CD8-positive, alpha-beta memory T cell (primary cell): ENCODE results near the gene USP11. TPM values are rescaled to one million over a fixed set of nuclear protein-coding genes. Genes with fewer than 3 reads are reported as not detected.

Source experiments
- CTCF ChIA-PET: fragments of 350-600 bp; sonication (Branson Sonifier 250); formaldehyde crosslinking; loops from one replicate; lab custom pipeline; 2021; ENCODE audit warnings: antibody characterized with exemption; lab: Charles Lee
- POLR2A ChIA-PET: fragments of 350-600 bp; sonication (Branson Sonifier 250); formaldehyde crosslinking; loops from one replicate; lab custom pipeline; 2021; ENCODE audit warnings: antibody characterized with exemption; lab: Charles Lee
- DNase-seq, 5 donors: peaks; one replicate each; pipeline versions ENCODE4 v3.0.0 to v3.0.0-alpha.2; 2020 to 2022; ENCODE audit warnings: mixed read lengths in 1 of 5
- H3K27ac ChIP-seq: one replicate; pipeline ENCODE4 v1.7.0; 2013; ENCODE audit warnings: low read depth, mild to moderate bottlenecking, low read length, moderate library complexity
- H3K27me3 ChIP-seq: 2 replicates; pipeline ENCODE4 v1.7.0; 2013; ENCODE audit warnings: low read length, mild to moderate bottlenecking; ENCODE audit not compliant: insufficient read depth, poor library complexity, severe bottlenecking
- H3K36me3 ChIP-seq: 2 replicates; pipeline ENCODE4 v1.7.0; 2013; ENCODE audit warnings: mild to moderate bottlenecking, low read length, moderate library complexity; ENCODE audit not compliant: insufficient read depth
- H3K4me1 ChIP-seq: 2 replicates; pipeline ENCODE4 v1.7.0; 2013; ENCODE audit warnings: mild to moderate bottlenecking, low read length, moderate library complexity; ENCODE audit not compliant: insufficient read depth
- H3K4me3 ChIP-seq: 2 replicates; pipeline ENCODE4 v1.7.0; 2013; ENCODE audit warnings: mild to moderate bottlenecking, low read length
- H3K9me3 ChIP-seq: 2 replicates; pipeline ENCODE4 v1.7.0; 2013; ENCODE audit warnings: mild to moderate bottlenecking, low read length
- H3K27ac Mint-ChIP-seq, 8 donors: one replicate each; pipeline ENCODE4 v1.8.0; 2020 to 2021; ENCODE audit warnings: mixed read lengths in 8 of 8, mild to moderate bottlenecking in 6 of 8, inconsistent platforms in 3 of 8, moderate library complexity in 3 of 8
- H3K27me3 Mint-ChIP-seq, 2 donors: one replicate each; pipeline ENCODE4 v1.8.0; 2020 to 2021; ENCODE audit warnings: mixed read lengths in 2 of 2, mild to moderate bottlenecking in 1 of 2, moderate library complexity in 1 of 2
- H3K36me3 Mint-ChIP-seq, 3 donors: one replicate each; pipeline ENCODE4 v1.8.0; 2020 to 2021; ENCODE audit warnings: mixed read lengths in 3 of 3, inconsistent platforms in 1 of 3, mild to moderate bottlenecking in 1 of 3
- H3K4me1 Mint-ChIP-seq, 3 donors: one replicate each; pipeline ENCODE4 v1.8.0; 2020 to 2021; ENCODE audit warnings: mixed read lengths in 3 of 3, inconsistent platforms in 1 of 3, mild to moderate bottlenecking in 1 of 3
- H3K4me3 Mint-ChIP-seq, 7 donors: one replicate each; pipeline ENCODE4 v1.8.0; 2020 to 2021; ENCODE audit warnings: mixed read lengths in 7 of 7, mild to moderate bottlenecking in 6 of 7, moderate library complexity in 4 of 7, inconsistent platforms in 2 of 7
- H3K9me3 Mint-ChIP-seq, 5 donors: one replicate each; pipeline ENCODE4 v1.8.0; 2020 to 2022; ENCODE audit warnings: mixed read lengths in 5 of 5, mild to moderate bottlenecking in 3 of 5, moderate library complexity in 2 of 5, inconsistent platforms in 1 of 5
- polyA plus RNA-seq: library from polyadenylated mRNA; unstranded; fragments of 300-500 nt; fragmentation: Illumina TruSeq; gene quantifications from one replicate; pipeline ENCODE4 v1.2.3, GENCODE V29; 2021
- total RNA-seq, 2 experiments: library from RNA; stranded (reverse); gene quantifications; one replicate each; pipeline ENCODE4 v1.2.3, GENCODE V29; 2021

Gene USP11
- total RNA-seq, result 10 to 100 TPM; 34.0 to 41.7 TPM
- 121 TPM for polyA plus RNA-seq

- Histone ChIP-seq H3K4me1 (peaks cover 25% of the 10 kb centered on the region), H3K27ac (peak within 1 kb of the TSS; percentile 96), H3K4me3 (peak within 1 kb of the TSS; percentile 71), H3K36me3 (no peaks in the 10 kb centered on the region), H3K9me3 (no peaks in the 10 kb centered on the region), H3K27me3 (no peaks in the 10 kb centered on the region)
- POLR2A ChIA-PET, result interaction anchor here (0.8 to 2.4 kb wide), 8 partner anchors 14 to 417 kb away, joined by 3 to 65 read pairs (median 5); partner anchors contain the start of genes CDK16, ELK1, NDUFB11 and RBM10
- CTCF ChIA-PET, result interaction anchor here (0.9 kb wide), 1 partner anchor 152 kb away, joined by 3 read pairs; no protein-coding TSS in a partner anchor
- peak; percentile 37 to 85 (median 69) for DNase-seq
- Mint-ChIP-seq H3K27me3 (peaks cover 0 to 7% of the 10 kb centered on the region in 2 donors), H3K27ac (peak within 1 kb of the TSS; percentile 91 to 99 (median 98)), H3K4me1 (peaks cover 38 to 46% (median 40%) of the 10 kb centered on the region in 3 donors), H3K9me3 (no peaks in the 10 kb centered on the region), H3K4me3 (peak within 1 kb of the TSS; percentile 92 to 99 (median 93)), H3K36me3 (peaks cover 0 to 28% (median 1%) of the 10 kb centered on the region in 3 donors)
Observed at GRCh38 chrX:47232803-47233332, at the start of gene USP11. Gene USP11, plus strand, starts transcription at chrX:47233009. Its CDS starts 35 bp downstream, at chrX:47233044.

GRCh38 chrX:47184486-47184885 lies 48.3 kb upstream of the USP11 start:
- Histone ChIP-seq H3K27me3 (no peaks in the 10 kb centered on the region), H3K4me3 (no peak overlapping the region), H3K27ac (no peak overlapping the region), H3K36me3 (no peaks in the 10 kb centered on the region), H3K4me1 (no peaks in the 10 kb centered on the region), H3K9me3 (no peaks in the 10 kb centered on the region)
- Mint-ChIP-seq H3K4me1 (no peaks in the 10 kb centered on the region), H3K36me3 (peaks cover 0 to 54% (median 0%) of the 10 kb centered on the region in 3 donors), H3K27me3 (peaks cover 0 to 3% of the 10 kb centered on the region in 2 donors), H3K27ac (peak overlapping the region in 1 of 8 donors; percentile 82), H3K4me3 (no peak overlapping the region), H3K9me3 (no peaks in the 10 kb centered on the region)
- ChIA-PET CTCF (no interaction called here), POLR2A (no interaction called here)
- DNase-seq, result no peak

- no peak overlapping the region for H3K4me3 Mint-ChIP-seq
- Histone ChIP-seq H3K27me3 (no peaks in the 10 kb centered on the region), H3K4me3 (no peak overlapping the region), H3K36me3 (no peaks in the 10 kb centered on the region), H3K4me1 (no peaks in the 10 kb centered on the region), H3K9me3 (no peaks in the 10 kb centered on the region), H3K27ac (no peak overlapping the region)
- CTCF ChIA-PET, result no interaction called here
- POLR2A ChIA-PET, result no interaction called here
- H3K27ac Mint-ChIP-seq, result no peak overlapping the region
- no peaks in the 10 kb centered on the region for H3K9me3 Mint-ChIP-seq
- peaks cover 0 to 51% (median 0%) of the 10 kb centered on the region in 3 donors for H3K36me3 Mint-ChIP-seq
- H3K27me3 Mint-ChIP-seq, result peaks cover 0 to 3% of the 10 kb centered on the region in 2 donors
- no peak for DNase-seq
- H3K4me1 Mint-ChIP-seq, result peaks cover 0 to under 1% (median 0%) of the 10 kb centered on the region in 3 donors
Observed at GRCh38 chrX:47185241-47185640, 47.6 kb upstream of the USP11 start.

GRCh38 chrX:47186096-47186740 lies 46.6 kb upstream of the USP11 start:
- Histone ChIP-seq H3K36me3 (no peaks in the 10 kb centered on the region), H3K4me1 (no peaks in the 10 kb centered on the region), H3K27ac (no peak overlapping the region), H3K9me3 (no peaks in the 10 kb centered on the region), H3K4me3 (no peak overlapping the region), H3K27me3 (no peaks in the 10 kb centered on the region)
- H3K27ac Mint-ChIP-seq, result peak overlapping the region in 1 of 8 donors; percentile 89
- ChIA-PET CTCF (interaction anchor here (0.7 kb wide), 1 partner anchor 337 kb away, joined by 3 read pairs; no protein-coding TSS in a partner anchor), POLR2A (no interaction called here)
- peaks cover 0 to 47% (median 0%) of the 10 kb centered on the region in 3 donors for H3K36me3 Mint-ChIP-seq
- no peak overlapping the region for H3K4me3 Mint-ChIP-seq
- peaks cover 0 to 3% of the 10 kb centered on the region in 2 donors for H3K27me3 Mint-ChIP-seq
- peaks cover 6 to 10% (median 9%) of the 10 kb centered on the region in 3 donors for H3K4me1 Mint-ChIP-seq
- no peak for DNase-seq
- no peaks in the 10 kb centered on the region for H3K9me3 Mint-ChIP-seq

GRCh38 chrX:47187106-47187677 lies 45.6 kb upstream of the USP11 start:
- POLR2A ChIA-PET, result interaction anchor here (1.2 kb wide), 1 partner anchor 46 kb away, joined by 3 read pairs; no protein-coding TSS in a partner anchor
- H3K4me1 Mint-ChIP-seq, result peaks cover 15 to 20% (median 15%) of the 10 kb centered on the region in 3 donors
- H3K27me3 Mint-ChIP-seq, result peaks cover 0 to 3% of the 10 kb centered on the region in 2 donors
- H3K4me3 Mint-ChIP-seq, result no peak overlapping the region
- peaks cover 0 to 37% (median 0%) of the 10 kb centered on the region in 3 donors for H3K36me3 Mint-ChIP-seq
- H3K27ac Mint-ChIP-seq, result peak overlapping the region in 3 of 8 donors; percentile 41 to 63 (median 42)
- Histone ChIP-seq H3K27me3 (no peaks in the 10 kb centered on the region), H3K4me3 (no peak overlapping the region), H3K36me3 (no peaks in the 10 kb centered on the region), H3K27ac (no peak overlapping the region), H3K4me1 (peaks cover 6% of the 10 kb centered on the region), H3K9me3 (no peaks in the 10 kb centered on the region)
- H3K9me3 Mint-ChIP-seq, result no peaks in the 10 kb centered on the region
- DNase-seq, result no peak
- CTCF ChIA-PET, result interaction anchor here (0.7 to 1.6 kb wide), 2 partner anchors 43 to 336 kb away, joined by 3 to 6 read pairs; partner anchors contain the start of genes NDUFB11 and RBM10

- ChIA-PET POLR2A (interaction anchor here (1.3 to 2.6 kb wide), 2 partner anchors 43 to 45 kb away, joined by 9 to 18 read pairs; partner anchors contain the start of genes NDUFB11, RBM10 and USP11), CTCF (interaction anchor here (1.0 to 1.3 kb wide), 2 partner anchors 178 to 334 kb away, joined by 3 to 7 read pairs; no protein-coding TSS in a partner anchor)
- Histone ChIP-seq H3K9me3 (no peaks in the 10 kb centered on the region), H3K36me3 (no peaks in the 10 kb centered on the region), H3K27me3 (no peaks in the 10 kb centered on the region), H3K4me3 (no peak overlapping the region), H3K4me1 (peaks cover 18% of the 10 kb centered on the region), H3K27ac (no peak overlapping the region)
- no peak overlapping the region for H3K4me3 Mint-ChIP-seq
- DNase-seq, result no peak
- H3K27ac Mint-ChIP-seq, result peak overlapping the region in 1 of 8 donors; percentile 90
- H3K9me3 Mint-ChIP-seq, result no peaks in the 10 kb centered on the region
- H3K36me3 Mint-ChIP-seq, result peaks cover 0 to 31% (median 0%) of the 10 kb centered on the region in 3 donors
- peaks cover 34 to 42% (median 35%) of the 10 kb centered on the region in 3 donors for H3K4me1 Mint-ChIP-seq
- peaks cover 0 to 3% of the 10 kb centered on the region in 2 donors for H3K27me3 Mint-ChIP-seq
Observed at GRCh38 chrX:47189906-47190305, 42.9 kb upstream of the USP11 start.

- ChIA-PET POLR2A (interaction anchor here (0.7 to 2.6 kb wide), 5 partner anchors 27 to 184 kb away, joined by 3 to 18 read pairs (median 9); partner anchors contain the start of genes NDUFB11, RBM10 and USP11), CTCF (interaction anchor here (1.0 to 3.4 kb wide), 6 partner anchors 27 to 333 kb away, joined by 3 to 16 read pairs (median 5); partner anchors contain the start of genes NDUFB11 and RBM10)
- Histone ChIP-seq H3K4me3 (peak overlapping the region; percentile 76), H3K9me3 (no peaks in the 10 kb centered on the region), H3K27ac (peak overlapping the region; percentile 72), H3K36me3 (no peaks in the 10 kb centered on the region), H3K4me1 (peaks cover 23% of the 10 kb centered on the region), H3K27me3 (no peaks in the 10 kb centered on the region)
- H3K36me3 Mint-ChIP-seq, result peaks cover 0 to 27% (median 0%) of the 10 kb centered on the region in 3 donors
- H3K4me1 Mint-ChIP-seq, result peaks cover 39 to 48% (median 40%) of the 10 kb centered on the region in 3 donors
- H3K4me3 Mint-ChIP-seq, result peak overlapping the region; percentile 90 to 97 (median 91)
- H3K27me3 Mint-ChIP-seq, result peaks cover 0 to 2% of the 10 kb centered on the region in 2 donors
- H3K27ac Mint-ChIP-seq, result peak overlapping the region; percentile 79 to 96 (median 95)
- no peaks in the 10 kb centered on the region for H3K9me3 Mint-ChIP-seq
- peak; percentile 64 to 89 (median 82) for DNase-seq
Observed at GRCh38 chrX:47190445-47191269, 42.2 kb upstream of the USP11 start.
